GM12878 (cell line): ENCODE data around the gene FNDC3B.

Experiments used
- CREM ChIP-seq: IDR thresholded peaks from 2 replicates; pipeline ENCODE4 v1.6.1; 2014; ENCODE audit warnings: antibody characterized with exemption, low read depth
- ESRRA ChIP-seq: IDR thresholded peaks from 2 replicates; pipeline ENCODE4 v1.6.1; 2012; ENCODE audit warnings: mild to moderate bottlenecking, low read length, improper control_type of control experiment
- MXI1 ChIP-seq: fragments of 150-350 bp; IDR thresholded peaks from 2 replicates; pipeline ENCODE4 v1.6.1; 2011; ENCODE audit warnings: low read depth, mild to moderate bottlenecking, inconsistent platforms, low read length, improper control_type of control experiment
- NRF1 ChIP-seq: conservative IDR thresholded peaks from 2 replicates; pipeline ENCODE4 v1.6.1; 2011; ENCODE audit warnings: mild to moderate bottlenecking, low read depth, low read length, improper control_type of control experiment
- POLR2AphosphoS5 ChIP-seq: IDR thresholded peaks from 2 replicates; pipeline ENCODE4 v1.6.1; 2011; ENCODE audit warnings: mild to moderate bottlenecking, low read length, inconsistent platforms
- SIX5 ChIP-seq: IDR thresholded peaks from 2 replicates; pipeline ENCODE4 v1.6.1; 2011; ENCODE audit warnings: mild to moderate bottlenecking, low read depth, low read length, moderate library complexity; ENCODE audit not compliant: severe bottlenecking
- SMAD1 ChIP-seq: fragments of 450-650 bp; IDR thresholded peaks from 2 replicates; pipeline ENCODE4 v1.6.1; 2018; ENCODE audit warnings: mild to moderate bottlenecking, low read depth; ENCODE audit not compliant: partially characterized antibody
- SP1 ChIP-seq: IDR thresholded peaks from one replicate; pipeline ENCODE4 v1.6.1; 2011; ENCODE audit warnings: low read depth, low read length
- TARDBP ChIP-seq: IDR thresholded peaks from 2 replicates; pipeline ENCODE4 v1.6.1; 2016; ENCODE audit warnings: borderline replicate concordance
- TF ChIP-seq, protein P1 (sequence below), 3 experiments: IDR thresholded peaks in 2 of 3; conservative IDR thresholded peaks in 1 of 3; 2 replicates each; pipeline ENCODE4 v1.5.1; 2011; ENCODE audit warnings: low read depth in 3 of 3, low read length in 3 of 3, mild to moderate bottlenecking in 3 of 3, control low read depth in 2 of 3, moderate library complexity in 2 of 3, inconsistent platforms in 1 of 3, mixed read lengths in 1 of 3; ENCODE audit not compliant: control insufficient read depth in 2 of 3, insufficient read depth in 1 of 3; ENCODE audit errors: extremely low read depth in 1 of 3
- TF ChIP-seq, protein P2 (sequence below): IDR thresholded peaks from 2 replicates; pipeline ENCODE4 v1.6.1; 2011; ENCODE audit warnings: low read depth, mild to moderate bottlenecking, low read length, moderate library complexity, borderline replicate concordance; ENCODE audit errors: extremely low read depth

DNA sequence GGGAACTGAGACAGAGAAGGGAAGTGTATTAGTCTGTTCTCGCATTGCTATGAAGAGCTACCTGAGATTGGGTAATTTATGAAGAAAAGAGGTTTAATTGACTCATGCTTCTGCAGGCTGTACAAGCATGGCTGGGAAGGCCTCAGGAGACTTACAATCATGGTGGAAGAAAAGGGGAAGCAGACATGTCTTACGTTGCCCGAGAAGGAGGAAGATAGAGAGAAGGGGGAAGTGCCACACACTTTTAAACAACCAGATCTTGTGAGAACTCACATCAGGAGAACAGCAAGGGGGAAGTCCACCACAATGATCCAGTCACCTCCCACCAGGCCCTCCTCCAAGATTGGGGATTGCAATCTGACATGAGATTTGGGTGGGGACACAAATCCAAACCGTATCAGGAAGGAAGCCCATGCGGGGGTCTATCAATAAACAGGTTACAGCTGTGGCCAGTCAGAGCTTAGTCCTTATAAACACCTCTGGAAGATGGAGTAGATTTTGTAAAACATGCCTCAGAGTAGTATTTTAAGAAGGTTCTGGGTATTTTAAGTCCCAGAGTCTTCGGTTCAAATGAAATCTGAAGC, 254.9 kb downstream of the FNDC3B start:
- TF ChIP-seq NRF1 (no peak), SMAD1 (no peak), MXI1 (no peak), ESRRA (no peak), CREM (no peak), POLR2AphosphoS5 (no peak), SIX5 (no peak), TARDBP (no peak), SP1 (no peak)
- TF ChIP-seq, protein P1, sequence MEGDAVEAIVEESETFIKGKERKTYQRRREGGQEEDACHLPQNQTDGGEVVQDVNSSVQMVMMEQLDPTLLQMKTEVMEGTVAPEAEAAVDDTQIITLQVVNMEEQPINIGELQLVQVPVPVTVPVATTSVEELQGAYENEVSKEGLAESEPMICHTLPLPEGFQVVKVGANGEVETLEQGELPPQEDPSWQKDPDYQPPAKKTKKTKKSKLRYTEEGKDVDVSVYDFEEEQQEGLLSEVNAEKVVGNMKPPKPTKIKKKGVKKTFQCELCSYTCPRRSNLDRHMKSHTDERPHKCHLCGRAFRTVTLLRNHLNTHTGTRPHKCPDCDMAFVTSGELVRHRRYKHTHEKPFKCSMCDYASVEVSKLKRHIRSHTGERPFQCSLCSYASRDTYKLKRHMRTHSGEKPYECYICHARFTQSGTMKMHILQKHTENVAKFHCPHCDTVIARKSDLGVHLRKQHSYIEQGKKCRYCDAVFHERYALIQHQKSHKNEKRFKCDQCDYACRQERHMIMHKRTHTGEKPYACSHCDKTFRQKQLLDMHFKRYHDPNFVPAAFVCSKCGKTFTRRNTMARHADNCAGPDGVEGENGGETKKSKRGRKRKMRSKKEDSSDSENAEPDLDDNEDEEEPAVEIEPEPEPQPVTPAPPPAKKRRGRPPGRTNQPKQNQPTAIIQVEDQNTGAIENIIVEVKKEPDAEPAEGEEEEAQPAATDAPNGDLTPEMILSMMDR (IDR thresholded peaks at IDR 0.05 in 2 of 3, conservative IDR thresholded peaks at IDR 0.05 in 1 of 3; ENCODE audit: control insufficient read depth in 2 of 3, extremely low read depth in 1 of 3, insufficient read depth in 1 of 3, low read depth in 3 of 3, low read length in 3 of 3) = no peak
- TF ChIP-seq, protein P2, sequence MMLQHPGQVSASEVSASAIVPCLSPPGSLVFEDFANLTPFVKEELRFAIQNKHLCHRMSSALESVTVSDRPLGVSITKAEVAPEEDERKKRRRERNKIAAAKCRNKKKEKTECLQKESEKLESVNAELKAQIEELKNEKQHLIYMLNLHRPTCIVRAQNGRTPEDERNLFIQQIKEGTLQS = no peak
